Activated T-helper 1 cell treated with anti-CD3 and anti-CD28 coated beads, Interleukin-12 subunit alpha, Interleukin-12 subunit beta, Interleukin-2, Interleukin-4 antibody, amounts not matched to agents 30 ng/mL and 10 ng/mL and 1 ng/mL, durations not matched to agents 14 hours and 24 hours and 36 hours (primary cell): ENCODE measurements around the gene LAMB2. TPM values are rescaled to one million over a fixed set of nuclear protein-coding genes. Genes with fewer than 3 reads are reported as not detected.

Experiments used
- total RNA-seq: library from RNA; stranded (reverse); gene quantifications from 2 replicates; pipeline ENCODE4 v1.2.3, GENCODE V29; 2022

LAMB2 gene
- total RNA-seq, 1 donor from 2014 or later: not detected

Other genes with a start within 250 kb of the LAMB2 start
- 15.9 and 17.4 TPM in 2 replicates for gene SLC25A20, start 234.2 kb downstream of the LAMB2 start, total RNA-seq
- 179 and 180 TPM in 2 replicates for gene ARIH2, start 214.2 kb downstream of the LAMB2 start, total RNA-seq
- 34.5 and 36.8 TPM in 2 replicates for gene P4HTM, start 142.8 kb downstream of the LAMB2 start, total RNA-seq
- 143 and 145 TPM in 2 replicates for gene WDR6, start 125.7 kb downstream of the LAMB2 start, total RNA-seq
- gene DALRD3, start 114.5 kb downstream of the LAMB2 start, total RNA-seq: 35.7 and 37.4 TPM in 2 replicates
- gene NDUFAF3, start 110.9 kb downstream of the LAMB2 start, total RNA-seq: 126 and 129 TPM in 2 replicates
- 423 and 434 TPM in 2 replicates for gene IMPDH2, start 103.7 kb downstream of the LAMB2 start, total RNA-seq
- gene QRICH1, start 39.0 kb downstream of the LAMB2 start, total RNA-seq: 147 and 150 TPM in 2 replicates
- 185 and 200 TPM in 2 replicates for gene QARS1, start 28.3 kb downstream of the LAMB2 start, total RNA-seq
- 57.7 and 59.7 TPM in 2 replicates for gene USP19, start 12.2 kb downstream of the LAMB2 start, total RNA-seq
- gene CCDC71, start 33.3 kb upstream of the LAMB2 start, total RNA-seq: 27.6 and 29.1 TPM in 2 replicates
- 2.6 and 2.9 TPM in 2 replicates for gene KLHDC8B, start 38.5 kb upstream of the LAMB2 start, total RNA-seq
- 9.1 and 10.1 TPM in 2 replicates for gene C3orf62, start 144.2 kb upstream of the LAMB2 start, total RNA-seq
- 84.4 and 90.2 TPM in 2 replicates for gene USP4, start 207.0 kb upstream of the LAMB2 start, total RNA-seq
- 181 and 188 TPM in 2 replicates for gene GPX1, start 225.3 kb upstream of the LAMB2 start, total RNA-seq